HepG2 (cell line): ENCODE results near the gene SPRED2. TPM values are rescaled to one million over a fixed set of nuclear protein-coding genes. Genes with fewer than 3 reads are reported as not detected.

Experiments
- ATF7-NPFF ChIP-seq: sonication (generic); formaldehyde crosslinking; IDR thresholded peaks from 2 replicates; pipeline ENCODE4 v1.8.1; 2023; ENCODE audit warnings: mild to moderate bottlenecking, low read depth, missing genetic modification reagents, moderate library complexity
- FOXP1 ChIP-seq, 2 experiments: fragments of 450-650 bp in 1 of 2; IDR thresholded peaks; 2 replicates each; pipeline ENCODE4 v1.6.1; 2017 to 2018; ENCODE audit warnings: antibody characterized with exemption in 1 of 2
- NBN ChIP-seq: fragments of 450-650 bp; conservative IDR thresholded peaks from 2 replicates; pipeline ENCODE4 v1.6.1; 2017
- NFIC ChIP-seq: IDR thresholded peaks from 2 replicates; pipeline ENCODE4 v1.6.1; 2012; ENCODE audit warnings: mild to moderate bottlenecking, low read length, inconsistent platforms
- NKX3-1 ChIP-seq: sonication (generic); formaldehyde crosslinking; IDR thresholded peaks from 2 replicates; pipeline ENCODE4 v1.5.0; 2020; ENCODE audit warnings: missing genetic modification reagents
- RORA ChIP-seq: sonication (generic); formaldehyde crosslinking; IDR thresholded peaks from 2 replicates; pipeline ENCODE4 v1.5.0; 2020; ENCODE audit warnings: mild to moderate bottlenecking, missing genetic modification reagents, moderate library complexity
- SP5 ChIP-seq: IDR thresholded peaks from 2 replicates; pipeline ENCODE4 v1.6.1; 2016; ENCODE audit warnings: low read depth, borderline replicate concordance
- XRCC5 ChIP-seq: fragments of 200-400 bp; formaldehyde crosslinking; optimal IDR thresholded peaks from 2 replicates; pipeline ENCODE3; 2017; ENCODE audit warnings: mild to moderate bottlenecking, low read length
- ZNF704 ChIP-seq: sonication (generic); formaldehyde crosslinking; IDR thresholded peaks from 2 replicates; pipeline ENCODE4 v1.8.1; 2023; ENCODE audit warnings: mild to moderate bottlenecking, inconsistent platforms, moderate library complexity, missing genetic modification reagents, borderline replicate concordance
- polyA plus RNA-seq, 8 experiments: library from polyadenylated mRNA; depleted of rRNA in 3 of 8; stranded (reverse) in 7 of 8; unstranded in 1 of 8; fragments of >200 nt; fragmentation: Illumina TruSeq in 4 of 8; extraction: Trizol in 4 of 8; gene quantifications; 2 replicates each; pipeline versions ENCODE4 v1.2.1 to v1.2.3, GENCODE V29; 2011 to 2016; ENCODE audit warnings: low read depth in 4 of 8, missing spikeins in 1 of 8, mixed read lengths in 1 of 8; ENCODE audit not compliant: insufficient read depth in 1 of 8
- total RNA-seq, 5 experiments: library from RNA; depleted of rRNA; stranded (reverse); fragments of >200 nt; fragmentation: Illumina TruSeq; extraction: Trizol; gene quantifications; 2 replicates each; pipeline ENCODE4 v1.2.3, GENCODE V29; 2016; ENCODE audit warnings: low read depth in 1 of 5
- TF ChIP-seq, protein P1 (sequence below): IDR thresholded peaks from 2 replicates; pipeline ENCODE4 v1.6.1; 2016; ENCODE audit warnings: low read depth, missing genetic modification reagents, missing compliant biosample characterization
- TF ChIP-seq, protein P2 (sequence below): sonication (generic); formaldehyde crosslinking; IDR thresholded peaks from 2 replicates; pipeline ENCODE4 v1.4.0; 2020; ENCODE audit warnings: low read depth, mild to moderate bottlenecking, missing genetic modification reagents
- TF ChIP-seq, protein P3 (sequence below): sonication (generic); formaldehyde crosslinking; IDR thresholded peaks from 2 replicates; pipeline ENCODE4 v1.4.0; 2020; ENCODE audit warnings: mild to moderate bottlenecking, missing genetic modification reagents, borderline replicate concordance
- TF ChIP-seq, protein P4 (sequence below): IDR thresholded peaks from 2 replicates; pipeline ENCODE4 v1.6.1; 2016

The SPRED2 gene
- total and polyA plus RNA-seq, 2 of the 13 experiments (the other 11 are each of a cell fraction or from before 2014, with no cell fraction given), result 13.0 to 37.0 TPM

DNA sequence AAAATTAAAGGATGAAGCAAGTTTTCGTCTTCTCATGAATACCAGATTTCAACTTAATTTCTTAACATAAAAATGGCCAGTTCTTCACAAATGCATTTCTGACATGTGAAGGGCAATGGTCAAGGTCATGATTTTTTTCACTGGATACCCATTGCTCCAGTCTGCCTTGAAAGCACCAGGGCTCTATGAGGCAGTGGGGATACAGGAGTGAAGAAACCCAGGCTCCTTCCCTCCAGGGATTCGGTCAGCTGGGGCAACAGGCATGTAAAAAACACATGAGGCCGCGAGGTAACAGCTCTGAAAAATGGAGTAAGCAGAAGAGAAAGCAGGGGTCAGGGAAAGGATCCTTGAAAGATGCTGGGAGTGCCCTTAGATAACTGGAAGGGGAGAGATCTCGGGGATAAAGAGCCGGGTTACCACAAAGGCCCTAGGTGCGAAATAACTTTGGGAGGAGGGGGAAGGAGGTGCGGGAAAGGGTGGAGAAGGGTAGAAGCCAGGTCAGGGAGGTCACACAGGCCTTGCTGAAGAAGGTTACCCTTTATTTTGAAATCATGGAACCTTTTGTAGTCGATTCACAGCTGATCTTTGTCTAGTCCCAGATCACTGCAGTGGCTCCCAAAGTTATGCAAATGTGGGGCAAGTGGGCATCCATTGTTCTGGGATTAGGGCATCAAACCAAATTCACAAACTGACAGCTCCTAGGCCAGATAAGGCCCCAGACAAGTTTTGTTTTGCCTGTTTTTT lies 5.2 kb upstream of the SPRED2 start (continued):
- TF ChIP-seq, protein P1, sequence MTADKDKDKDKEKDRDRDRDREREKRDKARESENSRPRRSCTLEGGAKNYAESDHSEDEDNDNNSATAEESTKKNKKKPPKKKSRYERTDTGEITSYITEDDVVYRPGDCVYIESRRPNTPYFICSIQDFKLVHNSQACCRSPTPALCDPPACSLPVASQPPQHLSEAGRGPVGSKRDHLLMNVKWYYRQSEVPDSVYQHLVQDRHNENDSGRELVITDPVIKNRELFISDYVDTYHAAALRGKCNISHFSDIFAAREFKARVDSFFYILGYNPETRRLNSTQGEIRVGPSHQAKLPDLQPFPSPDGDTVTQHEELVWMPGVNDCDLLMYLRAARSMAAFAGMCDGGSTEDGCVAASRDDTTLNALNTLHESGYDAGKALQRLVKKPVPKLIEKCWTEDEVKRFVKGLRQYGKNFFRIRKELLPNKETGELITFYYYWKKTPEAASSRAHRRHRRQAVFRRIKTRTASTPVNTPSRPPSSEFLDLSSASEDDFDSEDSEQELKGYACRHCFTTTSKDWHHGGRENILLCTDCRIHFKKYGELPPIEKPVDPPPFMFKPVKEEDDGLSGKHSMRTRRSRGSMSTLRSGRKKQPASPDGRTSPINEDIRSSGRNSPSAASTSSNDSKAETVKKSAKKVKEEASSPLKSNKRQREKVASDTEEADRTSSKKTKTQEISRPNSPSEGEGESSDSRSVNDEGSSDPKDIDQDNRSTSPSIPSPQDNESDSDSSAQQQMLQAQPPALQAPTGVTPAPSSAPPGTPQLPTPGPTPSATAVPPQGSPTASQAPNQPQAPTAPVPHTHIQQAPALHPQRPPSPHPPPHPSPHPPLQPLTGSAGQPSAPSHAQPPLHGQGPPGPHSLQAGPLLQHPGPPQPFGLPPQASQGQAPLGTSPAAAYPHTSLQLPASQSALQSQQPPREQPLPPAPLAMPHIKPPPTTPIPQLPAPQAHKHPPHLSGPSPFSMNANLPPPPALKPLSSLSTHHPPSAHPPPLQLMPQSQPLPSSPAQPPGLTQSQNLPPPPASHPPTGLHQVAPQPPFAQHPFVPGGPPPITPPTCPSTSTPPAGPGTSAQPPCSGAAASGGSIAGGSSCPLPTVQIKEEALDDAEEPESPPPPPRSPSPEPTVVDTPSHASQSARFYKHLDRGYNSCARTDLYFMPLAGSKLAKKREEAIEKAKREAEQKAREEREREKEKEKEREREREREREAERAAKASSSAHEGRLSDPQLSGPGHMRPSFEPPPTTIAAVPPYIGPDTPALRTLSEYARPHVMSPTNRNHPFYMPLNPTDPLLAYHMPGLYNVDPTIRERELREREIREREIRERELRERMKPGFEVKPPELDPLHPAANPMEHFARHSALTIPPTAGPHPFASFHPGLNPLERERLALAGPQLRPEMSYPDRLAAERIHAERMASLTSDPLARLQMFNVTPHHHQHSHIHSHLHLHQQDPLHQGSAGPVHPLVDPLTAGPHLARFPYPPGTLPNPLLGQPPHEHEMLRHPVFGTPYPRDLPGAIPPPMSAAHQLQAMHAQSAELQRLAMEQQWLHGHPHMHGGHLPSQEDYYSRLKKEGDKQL (CRISPR knock-in tag), result no peak
- TF ChIP-seq ZNF704 (CRISPR knock-in tag) (no peak; the same call in 1 of the 2 replicates), FOXP1 (IDR thresholded peaks at IDR 0.05) (no peak), FOXP1 (CRISPR knock-in tag; IDR thresholded peaks at IDR 0.05) (no peak), NBN (no peak), RORA (no peak), XRCC5 (no peak), SP5 (CRISPR knock-in tag) (no peak), ATF7-NPFF (CRISPR knock-in tag) (no peak), NKX3-1 (CRISPR knock-in tag) (no peak), NFIC (no peak)
- TF ChIP-seq, protein P2, sequence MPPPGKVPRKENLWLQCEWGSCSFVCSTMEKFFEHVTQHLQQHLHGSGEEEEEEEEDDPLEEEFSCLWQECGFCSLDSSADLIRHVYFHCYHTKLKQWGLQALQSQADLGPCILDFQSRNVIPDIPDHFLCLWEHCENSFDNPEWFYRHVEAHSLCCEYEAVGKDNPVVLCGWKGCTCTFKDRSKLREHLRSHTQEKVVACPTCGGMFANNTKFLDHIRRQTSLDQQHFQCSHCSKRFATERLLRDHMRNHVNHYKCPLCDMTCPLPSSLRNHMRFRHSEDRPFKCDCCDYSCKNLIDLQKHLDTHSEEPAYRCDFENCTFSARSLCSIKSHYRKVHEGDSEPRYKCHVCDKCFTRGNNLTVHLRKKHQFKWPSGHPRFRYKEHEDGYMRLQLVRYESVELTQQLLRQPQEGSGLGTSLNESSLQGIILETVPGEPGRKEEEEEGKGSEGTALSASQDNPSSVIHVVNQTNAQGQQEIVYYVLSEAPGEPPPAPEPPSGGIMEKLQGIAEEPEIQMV (CRISPR knock-in tag), result no peak
- TF ChIP-seq, protein P3, sequence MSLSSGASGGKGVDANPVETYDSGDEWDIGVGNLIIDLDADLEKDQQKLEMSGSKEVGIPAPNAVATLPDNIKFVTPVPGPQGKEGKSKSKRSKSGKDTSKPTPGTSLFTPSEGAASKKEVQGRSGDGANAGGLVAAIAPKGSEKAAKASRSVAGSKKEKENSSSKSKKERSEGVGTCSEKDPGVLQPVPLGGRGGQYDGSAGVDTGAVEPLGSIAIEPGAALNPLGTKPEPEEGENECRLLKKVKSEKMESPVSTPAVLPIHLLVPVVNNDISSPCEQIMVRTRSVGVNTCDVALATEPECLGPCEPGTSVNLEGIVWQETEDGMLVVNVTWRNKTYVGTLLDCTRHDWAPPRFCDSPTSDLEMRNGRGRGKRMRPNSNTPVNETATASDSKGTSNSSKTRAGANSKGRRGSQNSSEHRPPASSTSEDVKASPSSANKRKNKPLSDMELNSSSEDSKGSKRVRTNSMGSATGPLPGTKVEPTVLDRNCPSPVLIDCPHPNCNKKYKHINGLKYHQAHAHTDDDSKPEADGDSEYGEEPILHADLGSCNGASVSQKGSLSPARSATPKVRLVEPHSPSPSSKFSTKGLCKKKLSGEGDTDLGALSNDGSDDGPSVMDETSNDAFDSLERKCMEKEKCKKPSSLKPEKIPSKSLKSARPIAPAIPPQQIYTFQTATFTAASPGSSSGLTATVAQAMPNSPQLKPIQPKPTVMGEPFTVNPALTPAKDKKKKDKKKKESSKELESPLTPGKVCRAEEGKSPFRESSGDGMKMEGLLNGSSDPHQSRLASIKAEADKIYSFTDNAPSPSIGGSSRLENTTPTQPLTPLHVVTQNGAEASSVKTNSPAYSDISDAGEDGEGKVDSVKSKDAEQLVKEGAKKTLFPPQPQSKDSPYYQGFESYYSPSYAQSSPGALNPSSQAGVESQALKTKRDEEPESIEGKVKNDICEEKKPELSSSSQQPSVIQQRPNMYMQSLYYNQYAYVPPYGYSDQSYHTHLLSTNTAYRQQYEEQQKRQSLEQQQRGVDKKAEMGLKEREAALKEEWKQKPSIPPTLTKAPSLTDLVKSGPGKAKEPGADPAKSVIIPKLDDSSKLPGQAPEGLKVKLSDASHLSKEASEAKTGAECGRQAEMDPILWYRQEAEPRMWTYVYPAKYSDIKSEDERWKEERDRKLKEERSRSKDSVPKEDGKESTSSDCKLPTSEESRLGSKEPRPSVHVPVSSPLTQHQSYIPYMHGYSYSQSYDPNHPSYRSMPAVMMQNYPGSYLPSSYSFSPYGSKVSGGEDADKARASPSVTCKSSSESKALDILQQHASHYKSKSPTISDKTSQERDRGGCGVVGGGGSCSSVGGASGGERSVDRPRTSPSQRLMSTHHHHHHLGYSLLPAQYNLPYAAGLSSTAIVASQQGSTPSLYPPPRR (CRISPR knock-in tag), result no peak
- TF ChIP-seq, protein P4, sequence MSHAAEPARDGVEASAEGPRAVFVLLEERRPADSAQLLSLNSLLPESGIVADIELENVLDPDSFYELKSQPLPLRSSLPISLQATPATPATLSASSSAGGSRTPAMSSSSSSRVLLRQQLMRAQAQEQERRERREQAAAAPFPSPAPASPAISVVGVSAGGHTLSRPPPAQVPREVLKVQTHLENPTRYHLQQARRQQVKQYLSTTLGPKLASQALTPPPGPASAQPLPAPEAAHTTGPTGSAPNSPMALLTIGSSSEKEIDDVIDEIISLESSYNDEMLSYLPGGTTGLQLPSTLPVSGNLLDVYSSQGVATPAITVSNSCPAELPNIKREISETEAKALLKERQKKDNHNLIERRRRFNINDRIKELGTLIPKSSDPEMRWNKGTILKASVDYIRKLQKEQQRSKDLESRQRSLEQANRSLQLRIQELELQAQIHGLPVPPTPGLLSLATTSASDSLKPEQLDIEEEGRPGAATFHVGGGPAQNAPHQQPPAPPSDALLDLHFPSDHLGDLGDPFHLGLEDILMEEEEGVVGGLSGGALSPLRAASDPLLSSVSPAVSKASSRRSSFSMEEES, result no peak
